Subcutaneous adipose tissue (tissue), 4 donors: Measurements from ENCODE around the gene HOXA10. TPM values are rescaled to one million over a fixed set of nuclear protein-coding genes. Genes with fewer than 3 reads are reported as not detected.

Experiments used
- CTCF ChIP-seq: fragments of 450-650 bp; IDR thresholded peaks from one replicate; pipeline ENCODE4 v1.5.1; 2016; ENCODE audit warnings: low read depth, mild to moderate bottlenecking, control low read depth, antibody characterized with exemption, moderate library complexity
- total RNA-seq, 4 donors: library from RNA; depleted of rRNA; stranded (reverse); fragments of >200 nt; gene quantifications; one replicate each; pipeline ENCODE4 v1.1.0, GENCODE V29; 2016

HOXA10 gene
- total RNA-seq, 4 donors from 2014 or later = 17.3 to 22.6 (median 20.9) TPM

- TF ChIP-seq CTCF = no peak
Observed at GRCh38 chr7:27130540-27131389, 43.4 kb downstream of the HOXA10 start, which contains the start of gene HOXA4. TSS of gene HOXA4 (minus strand) at chr7:27130757. CDS start at chr7:27130733, 24 bp downstream.

DNA sequence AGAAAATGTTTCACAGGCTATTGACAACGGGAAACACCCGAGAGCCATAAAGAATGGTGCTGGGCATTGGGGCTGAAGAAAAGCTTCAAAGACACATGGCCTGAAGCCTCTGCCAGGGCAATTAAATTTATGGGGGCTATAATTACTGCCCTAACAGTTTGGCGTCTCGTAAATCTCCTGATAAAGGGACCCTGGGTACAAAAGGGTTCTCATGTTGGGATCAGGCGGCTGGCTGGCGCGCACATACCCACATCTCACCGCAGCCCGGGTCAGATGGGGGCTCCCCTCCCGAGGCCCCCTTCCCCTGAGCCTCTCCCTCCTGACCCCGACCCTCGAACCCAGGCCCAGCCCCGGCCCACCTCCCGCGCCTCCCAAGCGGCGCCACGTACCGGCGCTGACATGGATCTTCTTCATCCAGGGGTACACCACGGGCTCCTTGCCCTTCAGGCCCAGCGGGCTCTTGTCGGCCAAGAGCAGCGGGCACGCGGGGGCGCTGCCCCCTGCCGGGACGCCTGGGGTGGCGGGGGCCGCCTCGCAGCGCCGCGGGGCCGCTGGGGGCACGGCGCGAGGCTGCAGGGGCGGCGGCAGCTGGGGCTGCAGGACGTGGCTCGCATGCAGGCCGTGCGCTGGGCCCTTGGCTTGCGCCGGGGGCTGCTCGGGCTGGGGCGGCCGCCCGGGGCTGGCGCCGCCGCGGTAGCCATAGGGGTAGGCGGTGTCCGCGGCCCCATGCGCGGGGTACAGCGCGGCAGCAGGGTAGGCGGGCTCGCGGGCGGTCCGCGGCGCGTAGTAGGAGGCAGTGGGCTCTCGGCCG is 44.2 kb downstream of the HOXA10 start:
- TF ChIP-seq CTCF = no peak

DNA sequence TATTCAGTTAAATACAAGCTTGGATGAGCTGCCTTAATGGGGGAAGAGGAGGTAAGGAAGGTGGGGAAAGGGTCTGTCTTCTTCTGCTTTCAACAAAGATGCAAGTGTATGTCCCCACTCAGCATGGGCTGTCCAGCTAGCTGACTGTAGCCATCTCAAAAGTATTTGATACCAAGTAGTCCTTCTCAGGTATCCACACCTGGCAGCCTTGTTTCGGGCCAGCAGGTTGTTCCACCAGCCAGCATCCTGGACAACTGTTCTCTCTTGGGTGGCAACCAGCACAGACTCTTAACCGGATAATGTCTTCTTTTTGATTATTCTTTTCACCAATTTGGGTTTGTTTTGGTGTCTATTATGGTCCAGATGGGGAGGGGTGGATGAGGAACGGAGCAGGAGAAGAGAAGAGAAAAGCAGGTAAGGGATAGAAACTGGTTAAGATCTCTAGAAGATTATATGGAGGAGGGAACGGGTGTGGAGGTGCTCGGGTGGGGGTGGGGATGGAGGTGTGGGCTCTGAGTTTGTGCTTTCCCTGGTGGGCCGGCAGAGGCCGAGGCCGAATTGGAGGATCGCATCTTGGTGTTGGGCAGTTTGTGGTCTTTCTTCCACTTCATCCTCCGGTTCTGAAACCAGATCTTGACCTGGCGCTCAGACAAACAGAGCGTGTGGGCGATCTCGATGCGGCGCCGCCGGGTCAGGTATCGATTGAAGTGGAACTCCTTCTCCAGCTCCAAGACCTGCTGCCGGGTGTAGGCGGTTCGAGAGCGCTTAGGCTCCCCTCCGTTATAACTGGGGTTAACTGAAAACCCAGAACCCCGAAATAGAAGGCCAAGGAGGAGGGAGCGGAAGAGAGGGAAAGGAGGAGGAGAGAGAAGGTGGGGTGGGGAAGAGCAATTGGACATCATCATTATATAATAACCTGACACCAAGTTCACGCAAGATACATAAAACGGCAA is 45.1 kb downstream of the HOXA10 start:
- no peak for TF ChIP-seq CTCF

DNA sequence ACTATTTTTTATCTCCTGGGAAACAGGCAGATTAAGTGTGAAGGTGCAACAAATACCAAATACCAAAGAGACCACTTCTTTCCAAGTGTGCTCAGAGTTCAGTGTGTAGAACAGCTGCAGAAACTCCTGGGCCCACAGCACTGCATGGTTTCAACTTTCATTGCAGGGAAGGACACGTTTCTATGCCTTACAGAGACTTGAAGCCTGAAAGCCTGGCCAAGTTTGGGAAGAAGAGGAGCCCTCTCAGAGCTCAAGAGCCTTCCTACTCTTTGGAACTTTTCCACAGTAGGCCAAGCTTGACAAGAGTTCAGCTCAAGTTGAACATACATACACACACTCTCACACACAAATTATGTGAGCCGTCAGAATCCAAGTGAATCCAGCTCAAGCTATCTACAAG is 46.1 kb downstream of the HOXA10 start:
- no peak for TF ChIP-seq CTCF

- TF ChIP-seq CTCF = no peak
Observed at GRCh38 chr7:27126596-27127327, 47.4 kb downstream of the HOXA10 start.

DNA sequence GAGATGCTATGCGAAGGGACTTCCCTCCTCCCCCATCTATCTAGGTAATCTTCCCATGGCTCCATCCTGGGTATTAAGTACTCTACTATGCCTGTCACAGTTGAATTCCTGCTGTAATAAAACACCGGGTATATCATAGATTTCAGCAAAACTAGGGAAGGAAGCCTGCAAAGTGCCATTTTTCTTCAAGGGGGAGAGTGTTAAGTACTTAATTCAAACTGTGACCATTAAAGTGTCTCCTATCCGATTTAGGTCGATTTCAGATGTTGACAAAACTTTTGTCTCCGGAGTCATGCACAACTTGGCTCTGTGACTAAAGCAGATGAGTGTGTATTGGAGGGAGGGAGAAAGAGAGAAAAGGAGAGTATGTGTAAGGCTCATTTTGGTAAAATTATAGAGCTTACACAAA is 48.1 kb downstream of the HOXA10 start:
- no peak for TF ChIP-seq CTCF
